ENCODE data around the gene FXYD6. TPM values are rescaled to one million over a fixed set of nuclear protein-coding genes. Genes with fewer than 3 reads are reported as not detected.

Gene FXYD6
- total and polyA plus RNA-seq, 9 donors: 119 to 445 (median 264) TPM

DNA sequence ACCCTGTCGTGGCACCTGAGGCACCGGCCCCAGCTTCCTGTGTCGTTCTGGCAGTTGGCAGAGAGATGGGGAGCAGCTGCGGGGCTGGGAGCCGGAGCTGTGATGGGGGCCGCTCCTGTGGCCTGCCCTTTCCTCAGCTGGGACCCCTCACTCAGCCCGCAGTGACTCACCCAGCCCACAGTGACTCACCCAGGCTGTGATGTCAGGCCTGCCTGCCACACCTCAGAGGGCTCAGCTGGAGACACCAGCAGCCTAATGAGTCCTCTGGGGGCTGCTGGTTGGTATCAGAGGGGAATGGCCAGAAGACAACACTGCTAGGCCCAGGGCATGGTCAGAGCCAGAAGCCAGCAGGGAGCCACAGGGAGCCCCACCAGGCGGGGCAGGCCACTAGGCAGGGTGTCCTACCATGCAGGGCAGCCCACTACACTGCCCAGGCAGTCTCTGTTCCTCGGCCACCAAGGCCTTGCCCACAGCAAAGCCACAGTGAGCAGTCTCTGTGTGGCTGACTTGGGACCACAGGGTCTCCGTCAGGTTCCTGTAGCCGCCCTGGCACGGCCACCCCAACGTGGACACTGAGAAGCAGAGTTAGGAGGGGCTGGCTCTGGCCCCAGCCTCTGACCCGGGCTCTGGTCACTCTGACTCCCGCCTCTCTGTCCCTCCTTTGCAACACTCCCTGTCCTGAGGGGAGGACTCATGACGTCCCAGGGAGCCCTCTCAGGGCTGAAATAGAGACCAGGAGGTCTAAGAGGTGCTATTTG is 47.7 kb downstream of the FXYD6 start:
- DNase-seq: peak in 4 of 5 donors; percentile 60 to 72 (median 66)
- no peaks in the 10 kb centered on the region for H3K9me3 ChIP-seq
- H3K4me3 ChIP-seq: no peak overlapping the region
- no peaks in the 10 kb centered on the region for H3K36me3 ChIP-seq
- H3K4me1 ChIP-seq (ENCODE audit: insufficient read depth): peaks cover 23% of the 10 kb centered on the region
- TF ChIP-seq, protein P1, sequence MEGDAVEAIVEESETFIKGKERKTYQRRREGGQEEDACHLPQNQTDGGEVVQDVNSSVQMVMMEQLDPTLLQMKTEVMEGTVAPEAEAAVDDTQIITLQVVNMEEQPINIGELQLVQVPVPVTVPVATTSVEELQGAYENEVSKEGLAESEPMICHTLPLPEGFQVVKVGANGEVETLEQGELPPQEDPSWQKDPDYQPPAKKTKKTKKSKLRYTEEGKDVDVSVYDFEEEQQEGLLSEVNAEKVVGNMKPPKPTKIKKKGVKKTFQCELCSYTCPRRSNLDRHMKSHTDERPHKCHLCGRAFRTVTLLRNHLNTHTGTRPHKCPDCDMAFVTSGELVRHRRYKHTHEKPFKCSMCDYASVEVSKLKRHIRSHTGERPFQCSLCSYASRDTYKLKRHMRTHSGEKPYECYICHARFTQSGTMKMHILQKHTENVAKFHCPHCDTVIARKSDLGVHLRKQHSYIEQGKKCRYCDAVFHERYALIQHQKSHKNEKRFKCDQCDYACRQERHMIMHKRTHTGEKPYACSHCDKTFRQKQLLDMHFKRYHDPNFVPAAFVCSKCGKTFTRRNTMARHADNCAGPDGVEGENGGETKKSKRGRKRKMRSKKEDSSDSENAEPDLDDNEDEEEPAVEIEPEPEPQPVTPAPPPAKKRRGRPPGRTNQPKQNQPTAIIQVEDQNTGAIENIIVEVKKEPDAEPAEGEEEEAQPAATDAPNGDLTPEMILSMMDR (IDR thresholded peaks at IDR 0.05): no peak
- TF ChIP-seq POLR2A (IDR thresholded peaks at IDR 0.05): no peak
- TF ChIP-seq EP300 (IDR thresholded peaks at IDR 0.05): no peak
- H3K27me3 ChIP-seq: no peaks in the 10 kb centered on the region
- intact Hi-C loops (cut with DNase I): no loop called here
- peak overlapping the region; percentile 26 to 32 for H3K27ac ChIP-seq
- 44 to 63% (median 50%) methylated on average over 15 to 16 of the region's 16 CpGs for WGBS, 3 donors

DNA sequence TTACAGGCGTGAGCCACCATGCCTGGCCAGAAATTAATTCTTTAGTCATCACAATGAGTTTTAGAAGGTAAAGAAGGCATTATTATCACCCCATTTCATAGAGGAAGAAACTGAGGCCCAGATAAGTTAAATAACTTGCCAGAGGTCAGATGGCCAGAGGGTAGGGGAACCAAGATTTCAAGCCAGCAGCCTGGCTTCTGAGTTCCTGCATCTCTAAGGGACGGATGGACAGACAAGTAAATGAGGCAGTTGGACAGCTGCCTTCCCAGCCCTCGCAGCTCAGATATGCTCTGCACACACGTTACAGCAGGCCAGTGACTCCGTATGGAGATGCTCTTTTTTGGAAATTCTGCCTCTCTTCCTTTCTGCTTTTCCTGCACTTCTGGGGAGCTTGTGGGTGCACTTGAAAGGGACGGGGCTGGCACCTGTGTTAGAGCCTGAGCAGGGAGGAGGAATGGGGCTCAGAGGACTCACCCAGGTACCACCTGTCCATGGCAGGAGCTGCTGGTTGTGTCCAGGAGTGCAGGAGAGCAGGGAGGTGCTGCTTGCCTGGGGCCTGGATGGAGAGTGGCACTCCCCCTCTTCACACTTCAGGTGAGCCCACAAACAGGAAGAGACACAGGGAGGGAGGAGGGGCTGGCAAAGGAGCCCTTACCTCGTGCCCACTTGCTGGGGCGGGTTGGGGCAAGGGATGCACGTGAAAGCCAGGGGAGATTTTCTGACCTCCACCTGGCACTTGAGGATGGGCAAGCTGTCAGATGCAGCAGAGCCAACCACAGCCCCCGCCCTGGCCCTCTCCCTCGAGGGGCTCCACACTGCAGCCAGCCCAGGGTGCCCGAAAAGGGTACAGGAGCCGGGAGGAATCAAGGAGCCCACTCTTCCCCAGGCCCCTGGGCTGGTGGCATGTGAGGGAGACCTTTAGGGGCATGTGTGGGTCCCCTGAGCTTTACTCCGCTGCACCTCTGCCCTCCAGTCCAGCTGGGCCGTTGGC is 48.6 kb downstream of the FXYD6 start:
- WGBS, 3 donors: 66 to 78% (median 67%) methylated on average over 15 of the region's 15 CpGs
- Histone ChIP-seq H3K27me3 (no peaks in the 10 kb centered on the region), H3K36me3 (no peaks in the 10 kb centered on the region), H3K4me3 (no peak overlapping the region), H3K9me3 (no peaks in the 10 kb centered on the region), H3K4me1 (ENCODE audit: insufficient read depth) (peaks cover 20% of the 10 kb centered on the region), H3K27ac (no peak overlapping the region)
- peak in 3 of 5 donors; percentile 7 to 38 (median 14) for DNase-seq
- TF ChIP-seq, protein P1 (IDR thresholded peaks at IDR 0.05): no peak
- TF ChIP-seq EP300 (IDR thresholded peaks at IDR 0.05): no peak
- no peak for TF ChIP-seq POLR2A (IDR thresholded peaks at IDR 0.05)
- intact Hi-C loops (cut with DNase I): no loop called here

DNA sequence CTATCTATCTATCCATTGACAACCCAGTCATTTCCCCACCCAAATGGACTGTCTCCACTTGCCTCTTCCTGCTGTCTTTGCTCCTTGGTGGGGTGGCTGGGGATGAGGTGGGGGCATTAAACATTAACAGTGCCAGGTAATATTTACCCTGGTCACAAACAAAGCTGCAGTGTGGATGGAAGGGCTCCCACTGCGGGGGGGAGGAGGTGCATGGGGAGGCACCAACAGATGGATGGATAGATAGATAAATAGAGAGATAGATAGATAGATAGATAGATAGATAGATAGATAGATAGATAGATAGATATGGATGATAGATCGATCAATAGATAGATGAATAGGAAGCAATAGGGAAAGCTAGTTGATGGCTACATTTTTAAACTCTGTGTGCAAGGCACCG is 49.6 kb downstream of the FXYD6 start:
- H3K4me1 ChIP-seq (ENCODE audit: insufficient read depth): peaks cover 18% of the 10 kb centered on the region
- TF ChIP-seq EP300 (IDR thresholded peaks at IDR 0.05) (no peak), POLR2A (IDR thresholded peaks at IDR 0.05) (no peak)
- TF ChIP-seq, protein P1 (IDR thresholded peaks at IDR 0.05): no peak
- no peak overlapping the region for H3K27ac ChIP-seq
- H3K36me3 ChIP-seq: no peaks in the 10 kb centered on the region
- 81 to 89% (median 85%) methylated on average over 3 of the region's 3 CpGs for WGBS, 3 donors
- peak in 1 of 5 donors; percentile 11 for DNase-seq
- no peaks in the 10 kb centered on the region for H3K9me3 ChIP-seq
- H3K27me3 ChIP-seq: no peaks in the 10 kb centered on the region
- intact Hi-C loops (cut with DNase I): no loop called here
- no peak overlapping the region for H3K4me3 ChIP-seq

DNA sequence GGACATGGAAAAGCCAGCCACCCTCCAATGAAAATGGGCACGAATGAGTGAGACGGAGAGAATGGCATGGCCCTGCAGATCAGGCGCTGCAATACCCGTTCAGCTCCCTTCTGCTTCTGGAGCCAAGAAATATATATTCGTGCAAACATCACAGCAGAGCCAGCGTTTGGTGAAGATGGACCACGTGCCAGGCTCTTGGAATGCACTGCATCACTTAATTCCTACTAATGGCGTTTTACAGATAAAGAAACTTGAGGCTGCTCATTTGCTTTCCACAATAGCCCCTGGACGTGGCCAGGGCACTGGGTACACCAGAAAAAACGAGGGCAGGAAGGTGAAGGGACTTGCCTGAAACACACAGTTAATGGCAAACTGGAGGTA is 50.3 kb downstream of the FXYD6 start:
- Histone ChIP-seq H3K36me3 (no peaks in the 10 kb centered on the region), H3K4me1 (ENCODE audit: insufficient read depth) (peaks cover 17% of the 10 kb centered on the region), H3K9me3 (no peaks in the 10 kb centered on the region), H3K4me3 (no peak overlapping the region), H3K27me3 (no peaks in the 10 kb centered on the region), H3K27ac (no peak overlapping the region)
- DNase-seq: peak in 2 of 5 donors; percentile 10 to 13
- intact Hi-C loops (cut with DNase I): no loop called here
- 59 to 66% (median 66%) methylated on average over 10 of the region's 10 CpGs for WGBS, 3 donors
- TF ChIP-seq EP300 (IDR thresholded peaks at IDR 0.05) (no peak), POLR2A (IDR thresholded peaks at IDR 0.05) (no peak)
- TF ChIP-seq, protein P1 (IDR thresholded peaks at IDR 0.05): no peak
